Measurements from ENCODE around the gene LRCH1.

DNA sequence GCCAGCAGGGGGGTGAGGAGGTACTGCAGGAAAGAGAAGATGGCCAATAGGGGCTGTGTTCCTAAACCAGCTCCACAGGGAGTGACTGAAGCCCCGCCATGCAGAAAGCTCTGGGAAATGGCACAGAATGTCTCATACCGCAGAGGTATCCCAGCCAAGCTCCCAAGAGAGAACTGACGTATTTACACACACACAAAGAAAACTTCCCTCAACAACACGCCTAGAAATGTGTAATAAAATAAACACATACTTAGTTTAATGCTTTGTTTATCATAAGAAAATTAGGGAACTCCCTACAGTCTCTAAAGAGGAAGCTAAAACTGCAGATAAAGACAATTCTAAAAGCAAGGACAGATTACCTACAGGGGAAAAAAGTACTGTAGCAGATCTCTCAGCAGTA, 204.0 kb downstream of the LRCH1 start:
- TF ChIP-seq TAF1 (CRISPR knock-in tag; IDR thresholded peaks at IDR 0.05) (no peak), MAZ (IDR thresholded peaks at IDR 0.05; ENCODE audit: borderline replicate concordance, low read depth, low read length) (no peak), MAZ (CRISPR knock-in tag; IDR thresholded peaks at IDR 0.05; ENCODE audit: low read depth) (no peak), THYN1 (CRISPR knock-in tag; IDR thresholded peaks at IDR 0.05; ENCODE audit: borderline replicate concordance, low read depth) (no peak)
- TF ChIP-seq, protein P1, sequence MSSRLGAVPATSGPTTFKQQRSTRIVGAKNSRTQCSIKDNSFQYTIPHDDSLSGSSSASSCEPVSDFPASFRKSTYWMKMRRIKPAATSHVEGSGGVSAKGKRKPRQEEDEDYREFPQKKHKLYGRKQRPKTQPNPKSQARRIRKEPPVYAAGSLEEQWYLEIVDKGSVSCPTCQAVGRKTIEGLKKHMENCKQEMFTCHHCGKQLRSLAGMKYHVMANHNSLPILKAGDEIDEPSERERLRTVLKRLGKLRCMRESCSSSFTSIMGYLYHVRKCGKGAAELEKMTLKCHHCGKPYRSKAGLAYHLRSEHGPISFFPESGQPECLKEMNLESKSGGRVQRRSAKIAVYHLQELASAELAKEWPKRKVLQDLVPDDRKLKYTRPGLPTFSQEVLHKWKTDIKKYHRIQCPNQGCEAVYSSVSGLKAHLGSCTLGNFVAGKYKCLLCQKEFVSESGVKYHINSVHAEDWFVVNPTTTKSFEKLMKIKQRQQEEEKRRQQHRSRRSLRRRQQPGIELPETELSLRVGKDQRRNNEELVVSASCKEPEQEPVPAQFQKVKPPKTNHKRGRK (CRISPR knock-in tag; IDR thresholded peaks at IDR 0.05), result no peak
- TF ChIP-seq, protein P2, sequence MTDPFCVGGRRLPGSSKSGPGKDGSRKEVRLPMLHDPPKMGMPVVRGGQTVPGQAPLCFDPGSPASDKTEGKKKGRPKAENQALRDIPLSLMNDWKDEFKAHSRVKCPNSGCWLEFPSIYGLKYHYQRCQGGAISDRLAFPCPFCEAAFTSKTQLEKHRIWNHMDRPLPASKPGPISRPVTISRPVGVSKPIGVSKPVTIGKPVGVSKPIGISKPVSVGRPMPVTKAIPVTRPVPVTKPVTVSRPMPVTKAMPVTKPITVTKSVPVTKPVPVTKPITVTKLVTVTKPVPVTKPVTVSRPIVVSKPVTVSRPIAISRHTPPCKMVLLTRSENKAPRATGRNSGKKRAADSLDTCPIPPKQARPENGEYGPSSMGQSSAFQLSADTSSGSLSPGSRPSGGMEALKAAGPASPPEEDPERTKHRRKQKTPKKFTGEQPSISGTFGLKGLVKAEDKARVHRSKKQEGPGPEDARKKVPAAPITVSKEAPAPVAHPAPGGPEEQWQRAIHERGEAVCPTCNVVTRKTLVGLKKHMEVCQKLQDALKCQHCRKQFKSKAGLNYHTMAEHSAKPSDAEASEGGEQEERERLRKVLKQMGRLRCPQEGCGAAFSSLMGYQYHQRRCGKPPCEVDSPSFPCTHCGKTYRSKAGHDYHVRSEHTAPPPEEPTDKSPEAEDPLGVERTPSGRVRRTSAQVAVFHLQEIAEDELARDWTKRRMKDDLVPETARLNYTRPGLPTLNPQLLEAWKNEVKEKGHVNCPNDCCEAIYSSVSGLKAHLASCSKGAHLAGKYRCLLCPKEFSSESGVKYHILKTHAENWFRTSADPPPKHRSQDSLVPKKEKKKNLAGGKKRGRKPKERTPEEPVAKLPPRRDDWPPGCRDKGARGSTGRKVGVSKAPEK (CRISPR knock-in tag; IDR thresholded peaks at IDR 0.05; ENCODE audit: borderline replicate concordance), result no peak
- TF ChIP-seq, protein P3, sequence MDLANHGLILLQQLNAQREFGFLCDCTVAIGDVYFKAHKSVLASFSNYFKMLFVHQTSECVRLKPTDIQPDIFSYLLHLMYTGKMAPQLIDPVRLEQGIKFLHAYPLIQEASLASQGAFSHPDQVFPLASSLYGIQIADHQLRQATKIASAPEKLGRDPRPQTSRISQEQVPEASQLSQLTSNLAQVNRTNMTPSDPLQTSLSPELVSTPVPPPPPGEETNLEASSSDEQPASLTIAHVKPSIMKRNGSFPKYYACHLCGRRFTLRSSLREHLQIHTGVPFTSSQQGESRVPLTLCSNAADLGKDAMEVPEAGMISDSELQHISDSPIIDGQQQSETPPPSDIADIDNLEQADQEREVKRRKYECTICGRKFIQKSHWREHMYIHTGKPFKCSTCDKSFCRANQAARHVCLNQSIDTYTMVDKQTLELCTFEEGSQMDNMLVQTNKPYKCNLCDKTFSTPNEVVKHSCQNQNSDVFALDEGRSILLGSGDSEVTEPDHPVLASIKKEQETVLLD (CRISPR knock-in tag; IDR thresholded peaks at IDR 0.05; ENCODE audit: low read depth), result no peak

Data from HepG2 (cell line).